Measurements from ENCODE around the gene FLT3. TPM values are rescaled to one million over a fixed set of nuclear protein-coding genes. Genes with fewer than 3 reads are reported as not detected.

Gene FLT3
- total RNA-seq, 1 donor from 2014 or later = not detected

- Mint-ChIP-seq H3K9me3 (no peaks in the 10 kb centered on the region), H3K27ac (no peak overlapping the region), H3K36me3 (no peaks in the 10 kb centered on the region), H3K27me3 (peaks cover 16% of the 10 kb centered on the region), H3K4me3 (no peak overlapping the region), H3K4me1 (ENCODE audit: unreplicated experiment) (peaks cover 6% of the 10 kb centered on the region)
- no peak for DNase-seq (ENCODE audit: extremely low spot score, unreplicated experiment)
- no peak for TF ChIP-seq CTCF (conservative IDR thresholded peaks at IDR 0.05)
Measured at GRCh38 chr13:28022848-28023518, 77.4 kb downstream of the FLT3 start.

- Mint-ChIP-seq H3K27ac (no peak overlapping the region), H3K27me3 (peaks cover 32% of the 10 kb centered on the region), H3K9me3 (no peaks in the 10 kb centered on the region), H3K4me1 (ENCODE audit: unreplicated experiment) (no peaks in the 10 kb centered on the region), H3K4me3 (no peak overlapping the region), H3K36me3 (no peaks in the 10 kb centered on the region)
- DNase-seq (ENCODE audit: extremely low spot score, unreplicated experiment) = no peak
- no peak for TF ChIP-seq CTCF (conservative IDR thresholded peaks at IDR 0.05)
Measured at GRCh38 chr13:28014301-28014700, 86.1 kb downstream of the FLT3 start.

- Mint-ChIP-seq H3K9me3 (no peaks in the 10 kb centered on the region), H3K36me3 (no peaks in the 10 kb centered on the region), H3K4me3 (no peak overlapping the region), H3K4me1 (ENCODE audit: unreplicated experiment) (no peaks in the 10 kb centered on the region), H3K27ac (no peak overlapping the region), H3K27me3 (peaks cover 34% of the 10 kb centered on the region)
- no peak for TF ChIP-seq CTCF (conservative IDR thresholded peaks at IDR 0.05)
- no peak for DNase-seq (ENCODE audit: extremely low spot score, unreplicated experiment)
Measured at GRCh38 chr13:28013482-28013881, 86.9 kb downstream of the FLT3 start.

- no peak overlapping the region for H3K4me3 Mint-ChIP-seq
- H3K27ac Mint-ChIP-seq = no peak overlapping the region
- DNase-seq (ENCODE audit: extremely low spot score, unreplicated experiment) = no peak
- no peaks in the 10 kb centered on the region for H3K9me3 Mint-ChIP-seq
- TF ChIP-seq CTCF (conservative IDR thresholded peaks at IDR 0.05) = no peak
- no peaks in the 10 kb centered on the region for H3K36me3 Mint-ChIP-seq
- no peaks in the 10 kb centered on the region for H3K4me1 Mint-ChIP-seq (ENCODE audit: unreplicated experiment)
- peaks cover 31% of the 10 kb centered on the region for H3K27me3 Mint-ChIP-seq
Measured at GRCh38 chr13:28012896-28013295, 87.5 kb downstream of the FLT3 start.

GRCh38 chr13:28012383-28012782, 88.0 kb downstream of the FLT3 start:
- Mint-ChIP-seq H3K4me1 (ENCODE audit: unreplicated experiment) (no peaks in the 10 kb centered on the region), H3K27me3 (peaks cover 33% of the 10 kb centered on the region), H3K4me3 (no peak overlapping the region), H3K27ac (no peak overlapping the region), H3K9me3 (no peaks in the 10 kb centered on the region), H3K36me3 (no peaks in the 10 kb centered on the region)
- no peak for DNase-seq (ENCODE audit: extremely low spot score, unreplicated experiment)
- no peak for TF ChIP-seq CTCF (conservative IDR thresholded peaks at IDR 0.05)
